SK-N-SH treated with all-trans-retinoic acid at 6 μM for 48 hours (cell line): ENCODE results near the gene XKR3.

Experiments used
- ATAC-seq: fragments of 200-7000 bp; cut with Tn5 transposase; 3 replicates; pipeline ENCODE4 v1.9.1; 2020; ENCODE audit warnings: mild to moderate bottlenecking, moderate library complexity
- ARNTL ChIP-seq: fragments of 450-650 bp; formaldehyde crosslinking; IDR thresholded peaks from 2 replicates; pipeline ENCODE4 v1.5.0; 2020; ENCODE audit warnings: low read depth, mild to moderate bottlenecking, moderate library complexity, borderline replicate concordance
- BACH2 ChIP-seq: fragments of 250-450 bp; sonication (Bioruptor Pico); IDR thresholded peaks from 2 replicates; pipeline ENCODE4 v1.9.0; 2021; ENCODE audit warnings: mild to moderate bottlenecking, borderline replicate concordance
- CSDC2 ChIP-seq: fragments of 250-450 bp; sonication (Bioruptor Pico); IDR thresholded peaks from 2 replicates; pipeline ENCODE4 v1.5.0; 2020; ENCODE audit warnings: mild to moderate bottlenecking, moderate library complexity
- ESRRG ChIP-seq: fragments of 250-450 bp; sonication (Bioruptor Pico); IDR thresholded peaks from 2 replicates; pipeline ENCODE4 v1.6.1; 2021; ENCODE audit warnings: mild to moderate bottlenecking
- ISL1 ChIP-seq: fragments of 250-450 bp; sonication (Bioruptor Pico); IDR thresholded peaks from 2 replicates; pipeline ENCODE4 v2.1.2; 2022; ENCODE audit warnings: mild to moderate bottlenecking, moderate library complexity
- OSR1 ChIP-seq: fragments of 250-450 bp; sonication (Bioruptor Pico); IDR thresholded peaks from 2 replicates; pipeline ENCODE4 v1.8.0; 2022; ENCODE audit warnings: moderate library complexity, mild to moderate bottlenecking, inconsistent platforms
- PATZ1 ChIP-seq: fragments of 250-450 bp; sonication (Bioruptor Pico); IDR thresholded peaks from 2 replicates; pipeline ENCODE4 v1.8.0; 2020; ENCODE audit warnings: mild to moderate bottlenecking, moderate library complexity, borderline replicate concordance
- PPARA ChIP-seq: fragments of 250-450 bp; sonication (Bioruptor Pico); IDR thresholded peaks from 2 replicates; pipeline ENCODE4 v1.5.0; 2020; ENCODE audit warnings: mild to moderate bottlenecking, borderline replicate concordance
- RARB ChIP-seq: fragments of 250-450 bp; sonication (Bioruptor Pico); IDR thresholded peaks from 2 replicates; pipeline ENCODE4 v1.8.0; 2021; ENCODE audit warnings: mild to moderate bottlenecking, moderate library complexity
- SNAI2 ChIP-seq: fragments of 250-450 bp; sonication (Bioruptor Pico); IDR thresholded peaks from 2 replicates; pipeline ENCODE4 v1.5.0; 2020; ENCODE audit warnings: mild to moderate bottlenecking, moderate library complexity
- TCF4 ChIP-seq: fragments of 250-450 bp; sonication (Bioruptor Pico); IDR thresholded peaks from 2 replicates; pipeline ENCODE4 v1.8.0; 2021; ENCODE audit warnings: mild to moderate bottlenecking, moderate library complexity, borderline replicate concordance
- TOX ChIP-seq: fragments of 250-450 bp; sonication (Bioruptor Pico); IDR thresholded peaks from 2 replicates; pipeline ENCODE4 v1.8.0; 2021; ENCODE audit warnings: mild to moderate bottlenecking, moderate library complexity, borderline replicate concordance
- TSHZ2 ChIP-seq: fragments of 250-450 bp; sonication (Bioruptor Pico); IDR thresholded peaks from 2 replicates; pipeline ENCODE4 v1.5.0; 2020; ENCODE audit warnings: mild to moderate bottlenecking, moderate library complexity
- ZC3H10 ChIP-seq: fragments of 250-450 bp; sonication (Bioruptor Pico); IDR thresholded peaks from 2 replicates; pipeline ENCODE4 v1.5.1; 2021; ENCODE audit warnings: mild to moderate bottlenecking, moderate library complexity
- ZFP30 ChIP-seq: fragments of 450-650 bp; formaldehyde crosslinking; IDR thresholded peaks from 2 replicates; pipeline ENCODE4 v1.5.0; 2022; ENCODE audit warnings: mild to moderate bottlenecking, moderate library complexity
- ZNF565 ChIP-seq: fragments of 450-650 bp; formaldehyde crosslinking; conservative IDR thresholded peaks from 2 replicates; pipeline ENCODE4 v1.5.0; 2020; ENCODE audit warnings: low read depth, mild to moderate bottlenecking, moderate library complexity
- ZNF70 ChIP-seq: fragments of 450-650 bp; formaldehyde crosslinking; IDR thresholded peaks from 2 replicates; pipeline ENCODE4 v1.5.0; 2020; ENCODE audit warnings: mild to moderate bottlenecking, moderate library complexity
- ZNF8 ChIP-seq: fragments of 450-650 bp; formaldehyde crosslinking; IDR thresholded peaks from 2 replicates; pipeline ENCODE4 v1.5.0; 2020; ENCODE audit warnings: mild to moderate bottlenecking, moderate library complexity
- TF ChIP-seq, protein P1 (sequence below): fragments of 250-450 bp; sonication (Bioruptor Pico); IDR thresholded peaks from 2 replicates; pipeline ENCODE4 v1.8.0; 2021; ENCODE audit warnings: low read depth, mild to moderate bottlenecking, moderate library complexity, borderline replicate concordance
- TF ChIP-seq, protein P2 (sequence below): fragments of 250-450 bp; sonication (Bioruptor Pico); IDR thresholded peaks from 2 replicates; pipeline ENCODE4 v1.5.1; 2021; ENCODE audit warnings: mild to moderate bottlenecking, moderate library complexity
- TF ChIP-seq, protein P3 (sequence below): fragments of 250-450 bp; sonication (Bioruptor Pico); IDR thresholded peaks from 2 replicates; pipeline ENCODE4 v1.5.1; 2020; ENCODE audit warnings: low read depth, mild to moderate bottlenecking, moderate library complexity

XKR3 gene

GRCh38 chr22:16783453-16783852, 41.8 kb downstream of the XKR3 start:
- no peak for TF ChIP-seq CSDC2
- TF ChIP-seq BACH2 (CRISPR knock-in tag), result no peak
- no peak for TF ChIP-seq ESRRG (CRISPR knock-in tag)
- no peak for TF ChIP-seq RARB (CRISPR knock-in tag)
- TF ChIP-seq OSR1 (CRISPR knock-in tag), result no peak
- no peak for TF ChIP-seq TOX (CRISPR knock-in tag)
- TF ChIP-seq, protein P1, sequence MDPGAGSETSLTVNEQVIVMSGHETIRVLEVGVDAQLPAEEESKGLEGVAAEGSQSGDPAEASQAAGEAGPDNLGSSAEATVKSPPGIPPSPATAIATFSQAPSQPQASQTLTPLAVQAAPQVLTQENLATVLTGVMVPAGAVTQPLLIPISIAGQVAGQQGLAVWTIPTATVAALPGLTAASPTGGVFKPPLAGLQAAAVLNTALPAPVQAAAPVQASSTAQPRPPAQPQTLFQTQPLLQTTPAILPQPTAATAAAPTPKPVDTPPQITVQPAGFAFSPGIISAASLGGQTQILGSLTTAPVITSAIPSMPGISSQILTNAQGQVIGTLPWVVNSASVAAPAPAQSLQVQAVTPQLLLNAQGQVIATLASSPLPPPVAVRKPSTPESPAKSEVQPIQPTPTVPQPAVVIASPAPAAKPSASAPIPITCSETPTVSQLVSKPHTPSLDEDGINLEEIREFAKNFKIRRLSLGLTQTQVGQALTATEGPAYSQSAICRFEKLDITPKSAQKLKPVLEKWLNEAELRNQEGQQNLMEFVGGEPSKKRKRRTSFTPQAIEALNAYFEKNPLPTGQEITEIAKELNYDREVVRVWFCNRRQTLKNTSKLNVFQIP, result no peak
- TF ChIP-seq ZNF565 (CRISPR knock-in tag), result no peak
- TF ChIP-seq, protein P2, sequence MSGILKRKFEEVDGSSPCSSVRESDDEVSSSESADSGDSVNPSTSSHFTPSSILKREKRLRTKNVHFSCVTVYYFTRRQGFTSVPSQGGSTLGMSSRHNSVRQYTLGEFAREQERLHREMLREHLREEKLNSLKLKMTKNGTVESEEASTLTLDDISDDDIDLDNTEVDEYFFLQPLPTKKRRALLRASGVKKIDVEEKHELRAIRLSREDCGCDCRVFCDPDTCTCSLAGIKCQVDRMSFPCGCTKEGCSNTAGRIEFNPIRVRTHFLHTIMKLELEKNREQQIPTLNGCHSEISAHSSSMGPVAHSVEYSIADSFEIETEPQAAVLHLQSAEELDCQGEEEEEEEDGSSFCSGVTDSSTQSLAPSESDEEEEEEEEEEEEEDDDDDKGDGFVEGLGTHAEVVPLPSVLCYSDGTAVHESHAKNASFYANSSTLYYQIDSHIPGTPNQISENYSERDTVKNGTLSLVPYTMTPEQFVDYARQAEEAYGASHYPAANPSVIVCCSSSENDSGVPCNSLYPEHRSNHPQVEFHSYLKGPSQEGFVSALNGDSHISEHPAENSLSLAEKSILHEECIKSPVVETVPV (CRISPR knock-in tag), result no peak
- TF ChIP-seq SNAI2 (CRISPR knock-in tag), result no peak
- TF ChIP-seq ZC3H10 (CRISPR knock-in tag), result no peak
- no peak for TF ChIP-seq ARNTL (CRISPR knock-in tag)
- TF ChIP-seq ZFP30, result no peak
- ATAC-seq, result no peak

DNA sequence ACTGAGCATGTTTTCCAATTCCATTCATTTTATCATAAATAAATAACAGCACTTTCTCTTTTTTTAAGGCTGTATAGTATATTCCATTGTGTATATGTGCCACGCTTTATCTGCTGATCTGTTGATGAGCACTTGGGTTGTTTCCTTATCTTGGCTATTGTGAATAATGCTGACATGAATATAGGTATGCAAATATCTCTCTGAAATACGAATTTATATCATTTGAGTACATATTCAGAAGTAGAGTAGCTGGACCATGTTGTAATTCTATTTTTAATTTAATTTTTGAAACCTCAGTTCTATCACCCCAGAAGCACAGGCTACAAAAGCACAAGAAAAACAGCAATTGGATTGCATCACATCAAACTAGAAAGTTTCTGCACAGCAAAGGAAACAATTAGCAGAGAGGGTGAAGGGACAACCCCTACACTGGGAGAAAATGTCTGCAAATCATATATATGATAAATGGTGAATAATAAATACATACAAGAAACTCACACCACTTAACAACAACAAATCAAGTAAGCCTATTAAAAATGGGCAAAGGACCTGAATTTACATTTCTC, 43.4 kb downstream of the XKR3 start:
- no peak for TF ChIP-seq ZNF8 (CRISPR knock-in tag)
- no peak for TF ChIP-seq ZNF70 (CRISPR knock-in tag)
- no peak for TF ChIP-seq RARB (CRISPR knock-in tag)
- no peak for TF ChIP-seq TSHZ2
- TF ChIP-seq ZC3H10 (CRISPR knock-in tag), result no peak
- TF ChIP-seq, protein P2 (CRISPR knock-in tag), result no peak
- TF ChIP-seq, protein P3, sequence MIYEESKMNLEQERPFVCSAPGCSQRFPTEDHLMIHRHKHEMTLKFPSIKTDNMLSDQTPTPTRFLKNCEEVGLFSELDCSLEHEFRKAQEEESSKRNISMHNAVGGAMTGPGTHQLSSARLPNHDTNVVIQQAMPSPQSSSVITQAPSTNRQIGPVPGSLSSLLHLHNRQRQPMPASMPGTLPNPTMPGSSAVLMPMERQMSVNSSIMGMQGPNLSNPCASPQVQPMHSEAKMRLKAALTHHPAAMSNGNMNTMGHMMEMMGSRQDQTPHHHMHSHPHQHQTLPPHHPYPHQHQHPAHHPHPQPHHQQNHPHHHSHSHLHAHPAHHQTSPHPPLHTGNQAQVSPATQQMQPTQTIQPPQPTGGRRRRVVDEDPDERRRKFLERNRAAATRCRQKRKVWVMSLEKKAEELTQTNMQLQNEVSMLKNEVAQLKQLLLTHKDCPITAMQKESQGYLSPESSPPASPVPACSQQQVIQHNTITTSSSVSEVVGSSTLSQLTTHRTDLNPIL (CRISPR knock-in tag), result no peak
- no peak for TF ChIP-seq TCF4 (CRISPR knock-in tag)
- TF ChIP-seq PPARA (CRISPR knock-in tag), result no peak
- TF ChIP-seq, protein P1, result no peak
- no peak for TF ChIP-seq ARNTL (CRISPR knock-in tag)
- no peak for TF ChIP-seq PATZ1 (CRISPR knock-in tag)
- TF ChIP-seq OSR1 (CRISPR knock-in tag), result no peak
- no peak for TF ChIP-seq ZFP30
- TF ChIP-seq SNAI2 (CRISPR knock-in tag), result no peak
- TF ChIP-seq ISL1 (CRISPR knock-in tag), result no peak
- TF ChIP-seq TOX (CRISPR knock-in tag), result no peak
- ATAC-seq, result no peak
